BLaER1 treated with 17β-estradiol and CSF1 and Interleukin-3, amounts not matched to agents 10 nM and 100 nM (cell line): Measurements from ENCODE around the gene TTI1.

Experiments
- H3K27ac ChIP-seq, 11 experiments: shearing (Covaris generic); formaldehyde crosslinking; 2 replicates each; pipeline ENCODE4 v1.8.1; 2022
- H3K27me3 ChIP-seq, 11 experiments: shearing (Covaris generic); formaldehyde crosslinking; 2 replicates each; pipeline ENCODE4 v1.8.1; 2022
- H3K36me3 ChIP-seq, 11 experiments: shearing (Covaris generic); formaldehyde crosslinking; 2 replicates each; pipeline ENCODE4 v1.8.1; 2022
- H3K4me1 ChIP-seq, 10 experiments: shearing (Covaris generic); formaldehyde crosslinking; 2 replicates each; pipeline ENCODE4 v1.8.1; 2022
- H3K4me2 ChIP-seq, 11 experiments: shearing (Covaris generic); formaldehyde crosslinking; 2 replicates each; pipeline ENCODE4 v1.8.1; 2022
- H3K4me3 ChIP-seq, 10 experiments: shearing (Covaris generic); formaldehyde crosslinking; 2 replicates each; pipeline ENCODE4 v1.8.1; 2022
- H3K9ac ChIP-seq, 11 experiments: shearing (Covaris generic); formaldehyde crosslinking; 2 replicates each; pipeline ENCODE4 v1.8.1; 2022
- H3K9me3 ChIP-seq, 11 experiments: shearing (Covaris generic); formaldehyde crosslinking; replicated peaks in 1 of 11; 2 replicates each; pipeline ENCODE4 v1.8.1; 2022
- H4K20me1 ChIP-seq, 11 experiments: shearing (Covaris generic); formaldehyde crosslinking; 2 replicates each; pipeline ENCODE4 v1.8.1; 2022
- Cebpa-rat ChIP-seq, 11 experiments: shearing (Covaris generic); IDR thresholded peaks; 2 replicates each; pipeline ENCODE4 v1.8.1; 2022

TTI1 gene

GRCh38 chr20:37941992-37942391, 91.3 kb downstream of the TTI1 start:
- Histone ChIP-seq H3K4me3 (no peak overlapping the region), H3K9ac (no peak overlapping the region), H3K9me3 (no peaks in the 10 kb centered on the region), H3K4me2 (no peak overlapping the region), H3K4me1 (peaks cover 0 to 8% (median 0%) of the 10 kb centered on the region in 10 experiments; a peak in 2 of 20 replicates), H4K20me1 (no peaks in the 10 kb centered on the region), H3K27ac (no peak overlapping the region), H3K27me3 (no peaks in the 10 kb centered on the region), H3K36me3 (no peaks in the 10 kb centered on the region)
- TF ChIP-seq Cebpa-rat (IDR thresholded peaks at IDR 0.05): no peak

DNA sequence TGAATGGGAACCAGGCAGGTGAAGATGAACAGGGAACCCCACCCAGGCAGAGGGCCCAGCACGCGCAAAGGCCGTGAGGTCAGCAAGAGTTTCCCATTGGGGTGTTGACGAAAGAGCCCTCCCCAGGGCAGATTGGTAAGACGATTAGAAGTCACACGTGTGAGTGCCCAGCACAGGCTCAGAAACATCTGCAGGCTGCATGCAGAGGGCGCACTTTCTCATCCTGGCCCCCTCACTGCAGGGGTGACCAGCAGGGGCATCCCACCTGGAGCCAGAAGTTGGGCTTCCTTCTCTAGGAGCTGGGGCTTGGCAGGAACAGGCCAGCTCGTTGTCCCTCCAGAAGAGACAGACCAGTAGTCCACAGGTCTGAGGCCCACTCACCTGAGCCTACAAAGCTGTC, 91.9 kb downstream of the TTI1 start:
- Histone ChIP-seq H4K20me1 (no peaks in the 10 kb centered on the region), H3K36me3 (no peaks in the 10 kb centered on the region), H3K4me3 (no peak overlapping the region), H3K9me3 (no peaks in the 10 kb centered on the region), H3K27ac (no peak overlapping the region), H3K4me1 (peaks cover 0 to 8% (median 0%) of the 10 kb centered on the region in 10 experiments; a peak in 2 of 20 replicates), H3K27me3 (no peaks in the 10 kb centered on the region), H3K4me2 (no peak overlapping the region), H3K9ac (no peak overlapping the region)
- no peak for TF ChIP-seq Cebpa-rat (IDR thresholded peaks at IDR 0.05)

- Histone ChIP-seq H3K27me3 (no peaks in the 10 kb centered on the region), H3K4me2 (no peak overlapping the region), H3K27ac (no peak overlapping the region), H3K4me1 (peaks cover 0 to 8% (median 0%) of the 10 kb centered on the region in 10 experiments; a peak in 2 of 20 replicates), H3K9me3 (no peaks in the 10 kb centered on the region), H3K4me3 (no peak overlapping the region), H4K20me1 (no peaks in the 10 kb centered on the region), H3K9ac (no peak overlapping the region), H3K36me3 (no peaks in the 10 kb centered on the region)
- TF ChIP-seq Cebpa-rat (IDR thresholded peaks at IDR 0.05): no peak
Observed at GRCh38 chr20:37940858-37941257, 92.4 kb downstream of the TTI1 start.

DNA sequence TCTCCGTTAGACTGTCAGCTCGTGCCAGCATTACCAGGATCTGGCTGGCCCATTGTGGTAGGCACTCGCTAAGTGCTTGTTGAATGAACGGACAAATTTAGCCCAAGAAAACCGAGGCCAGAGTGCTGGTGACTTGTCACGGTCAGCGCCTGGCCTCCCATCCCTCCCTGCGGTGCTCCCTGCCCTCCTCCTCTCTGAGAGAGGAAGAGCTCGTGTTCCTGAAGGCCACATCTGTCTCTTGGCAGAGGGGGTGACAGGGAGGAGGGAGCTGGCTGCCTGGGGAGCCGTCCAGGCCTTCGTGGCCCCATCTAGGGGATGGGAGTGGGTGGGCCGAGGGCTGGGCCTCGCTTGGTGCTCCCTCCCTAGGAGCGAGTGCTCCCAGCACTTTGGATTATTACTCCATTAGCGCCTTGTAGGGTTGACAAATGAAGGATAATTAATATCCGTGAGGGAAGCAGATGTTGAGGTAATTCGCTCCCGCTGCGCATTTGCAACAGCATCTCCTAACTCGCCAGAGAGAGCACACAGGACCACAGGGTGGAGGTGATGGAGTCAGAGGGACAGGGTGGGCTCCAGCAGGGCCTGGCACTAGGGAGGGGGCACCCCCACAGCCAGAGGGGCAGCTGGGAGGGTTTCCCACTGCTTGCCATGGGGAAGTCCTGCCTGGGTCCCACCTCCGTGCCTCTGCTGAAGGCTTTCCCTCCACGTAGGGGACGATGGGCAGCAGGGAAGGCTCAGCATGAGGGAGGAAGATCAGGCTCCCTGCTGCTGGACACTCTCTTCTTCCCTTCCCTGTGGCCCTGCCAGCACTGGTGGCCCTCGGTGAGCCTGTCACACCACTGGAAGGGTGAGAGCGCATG, 93.3 kb downstream of the TTI1 start:
- Histone ChIP-seq H3K9ac (no peak overlapping the region), H3K4me1 (peaks cover 0 to 8% (median 0%) of the 10 kb centered on the region in 10 experiments; a peak in 2 of 20 replicates), H4K20me1 (no peaks in the 10 kb centered on the region), H3K9me3 (no peaks in the 10 kb centered on the region), H3K27me3 (no peaks in the 10 kb centered on the region), H3K4me2 (no peak overlapping the region), H3K4me3 (no peak overlapping the region), H3K27ac (no peak overlapping the region), H3K36me3 (no peaks in the 10 kb centered on the region)
- no peak for TF ChIP-seq Cebpa-rat (IDR thresholded peaks at IDR 0.05)

DNA sequence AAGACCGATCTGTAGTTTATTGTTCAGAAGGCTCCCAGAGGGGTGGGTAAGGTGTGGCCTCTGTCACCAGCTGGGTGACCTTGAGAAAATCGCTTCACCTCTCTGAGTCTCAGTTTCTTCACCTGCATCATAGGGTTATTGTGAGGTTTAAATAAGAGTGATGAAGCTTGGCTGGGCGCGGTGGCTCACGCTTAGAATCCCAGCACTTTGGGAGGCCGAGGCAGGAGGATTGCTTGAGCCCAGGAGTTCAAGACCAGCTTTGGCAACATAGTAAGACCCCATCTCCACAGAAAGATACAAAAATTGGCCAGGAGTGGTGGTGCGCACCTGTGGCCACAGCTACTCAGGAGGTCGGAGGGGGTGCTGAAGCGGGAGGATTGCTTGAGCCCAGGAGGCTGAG, 94.3 kb downstream of the TTI1 start:
- no peaks in the 10 kb centered on the region for H3K36me3 ChIP-seq
- no peak for TF ChIP-seq Cebpa-rat (IDR thresholded peaks at IDR 0.05)
- no peak overlapping the region for H3K27ac ChIP-seq
- H3K27me3 ChIP-seq: no peaks in the 10 kb centered on the region
- H3K4me3 ChIP-seq: no peak overlapping the region
- no peak overlapping the region for H3K9ac ChIP-seq
- no peaks in the 10 kb centered on the region for H3K9me3 ChIP-seq
- no peak overlapping the region for H3K4me2 ChIP-seq
- H4K20me1 ChIP-seq: no peaks in the 10 kb centered on the region
- H3K4me1 ChIP-seq: peaks cover 0 to 8% (median 0%) of the 10 kb centered on the region in 10 experiments; a peak in 2 of 20 replicates

DNA sequence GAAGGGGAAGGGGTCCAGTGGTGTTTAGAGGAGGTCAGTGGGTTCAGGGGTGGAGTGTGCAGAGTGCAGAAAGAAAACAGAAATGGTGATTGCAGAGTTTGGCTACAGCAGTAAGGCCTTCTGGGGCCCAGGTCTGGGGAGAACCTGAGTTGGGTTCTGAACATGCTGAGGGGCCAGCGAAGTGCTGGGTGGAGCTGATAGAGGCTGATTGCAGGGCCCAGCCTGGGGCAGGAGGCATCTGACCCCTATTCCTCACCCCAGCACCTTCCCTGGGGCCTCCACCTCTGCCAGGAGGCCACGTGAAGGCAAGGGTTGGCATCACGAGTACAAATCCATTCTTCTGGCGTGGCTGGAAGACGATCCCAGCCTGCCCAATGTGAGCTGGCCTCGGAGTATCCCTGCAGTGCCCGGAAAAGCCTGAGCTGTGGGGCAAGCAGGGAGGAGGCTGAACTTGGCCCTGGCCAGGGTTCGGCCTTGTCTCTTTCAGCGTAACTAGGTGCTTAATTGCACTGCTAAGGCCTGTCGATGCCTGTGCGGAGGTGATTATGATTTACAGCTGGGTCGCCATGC, 95.0 kb downstream of the TTI1 start:
- Histone ChIP-seq H3K9me3 (no peaks in the 10 kb centered on the region), H3K36me3 (no peaks in the 10 kb centered on the region), H3K27ac (no peak overlapping the region), H3K4me3 (no peak overlapping the region), H3K27me3 (no peaks in the 10 kb centered on the region), H3K9ac (no peak overlapping the region), H3K4me2 (no peak overlapping the region), H4K20me1 (no peaks in the 10 kb centered on the region), H3K4me1 (peaks cover 0 to 4% (median 0%) of the 10 kb centered on the region in 10 experiments; a peak in 3 of 20 replicates)
- TF ChIP-seq Cebpa-rat (IDR thresholded peaks at IDR 0.05): no peak

- Histone ChIP-seq H4K20me1 (no peaks in the 10 kb centered on the region), H3K36me3 (no peaks in the 10 kb centered on the region), H3K4me1 (no peaks in the 10 kb centered on the region; a peak in 1 of 20 replicates), H3K9me3 (no peaks in the 10 kb centered on the region), H3K4me2 (no peak overlapping the region), H3K27me3 (no peaks in the 10 kb centered on the region), H3K4me3 (no peak overlapping the region), H3K27ac (no peak overlapping the region), H3K9ac (no peak overlapping the region)
- no peak for TF ChIP-seq Cebpa-rat (IDR thresholded peaks at IDR 0.05)
Observed at GRCh38 chr20:37937686-37938085, 95.6 kb downstream of the TTI1 start.

DNA sequence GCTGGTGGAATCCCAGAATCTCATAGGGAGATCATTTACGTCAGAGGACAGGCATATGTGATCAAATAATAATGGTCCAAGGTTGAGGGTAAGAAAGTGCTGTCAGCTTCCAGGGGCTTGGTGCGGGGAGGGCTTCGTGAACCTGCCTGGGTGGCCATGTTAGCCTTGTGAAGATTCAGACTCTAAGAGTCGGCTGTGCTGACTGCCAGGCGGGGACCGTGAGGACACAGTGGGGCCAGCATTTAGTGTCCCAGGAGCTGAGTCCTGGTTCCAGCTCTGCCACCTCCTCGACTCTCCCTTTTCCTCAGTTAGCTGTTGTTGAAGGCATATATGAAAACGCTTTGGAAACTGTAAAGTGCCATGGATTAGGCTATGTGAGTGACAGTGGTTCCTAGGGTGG, 96.8 kb downstream of the TTI1 start:
- H3K27me3 ChIP-seq: no peaks in the 10 kb centered on the region
- no peak for TF ChIP-seq Cebpa-rat (IDR thresholded peaks at IDR 0.05)
- no peak overlapping the region for H3K4me3 ChIP-seq
- H3K4me2 ChIP-seq: no peak overlapping the region
- no peak overlapping the region for H3K27ac ChIP-seq
- H3K4me1 ChIP-seq: peaks cover 0 to 9% (median 6%) of the 10 kb centered on the region in 10 experiments; a peak in 8 of 20 replicates
- no peak overlapping the region for H3K9ac ChIP-seq
- no peaks in the 10 kb centered on the region for H3K36me3 ChIP-seq
- no peaks in the 10 kb centered on the region for H4K20me1 ChIP-seq
- H3K9me3 ChIP-seq: no peaks in the 10 kb centered on the region

DNA sequence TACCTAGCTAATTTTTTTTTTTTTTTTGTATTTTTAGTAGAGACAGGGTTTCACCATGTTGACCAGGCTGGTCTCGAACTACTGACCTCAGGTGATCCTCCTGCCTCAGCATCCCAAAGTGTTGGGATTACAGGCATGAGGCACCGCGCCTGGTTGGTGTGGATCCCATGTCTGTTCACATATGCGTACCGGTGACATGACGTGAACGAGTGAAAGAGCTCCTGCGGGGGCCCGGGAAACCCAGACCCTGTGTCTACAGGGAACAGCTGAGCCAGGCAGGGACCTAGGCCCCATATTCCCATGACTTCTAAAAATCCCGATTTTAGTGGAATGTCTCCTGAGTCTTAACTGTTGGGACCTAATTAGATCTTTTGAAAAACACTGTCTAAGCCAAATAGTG, 97.2 kb downstream of the TTI1 start:
- H3K36me3 ChIP-seq: no peaks in the 10 kb centered on the region
- TF ChIP-seq Cebpa-rat (IDR thresholded peaks at IDR 0.05): no peak
- no peak overlapping the region for H3K27ac ChIP-seq
- no peaks in the 10 kb centered on the region for H4K20me1 ChIP-seq
- no peak overlapping the region for H3K4me2 ChIP-seq
- no peak overlapping the region for H3K9ac ChIP-seq
- no peaks in the 10 kb centered on the region for H3K27me3 ChIP-seq
- no peaks in the 10 kb centered on the region for H3K9me3 ChIP-seq
- no peak overlapping the region for H3K4me3 ChIP-seq
- peaks cover 0 to 12% (median 7%) of the 10 kb centered on the region in 10 experiments; a peak in 8 of 20 replicates for H3K4me1 ChIP-seq
